ENCODE data around the gene SLC13A3.

SLC13A3 gene

DNA sequence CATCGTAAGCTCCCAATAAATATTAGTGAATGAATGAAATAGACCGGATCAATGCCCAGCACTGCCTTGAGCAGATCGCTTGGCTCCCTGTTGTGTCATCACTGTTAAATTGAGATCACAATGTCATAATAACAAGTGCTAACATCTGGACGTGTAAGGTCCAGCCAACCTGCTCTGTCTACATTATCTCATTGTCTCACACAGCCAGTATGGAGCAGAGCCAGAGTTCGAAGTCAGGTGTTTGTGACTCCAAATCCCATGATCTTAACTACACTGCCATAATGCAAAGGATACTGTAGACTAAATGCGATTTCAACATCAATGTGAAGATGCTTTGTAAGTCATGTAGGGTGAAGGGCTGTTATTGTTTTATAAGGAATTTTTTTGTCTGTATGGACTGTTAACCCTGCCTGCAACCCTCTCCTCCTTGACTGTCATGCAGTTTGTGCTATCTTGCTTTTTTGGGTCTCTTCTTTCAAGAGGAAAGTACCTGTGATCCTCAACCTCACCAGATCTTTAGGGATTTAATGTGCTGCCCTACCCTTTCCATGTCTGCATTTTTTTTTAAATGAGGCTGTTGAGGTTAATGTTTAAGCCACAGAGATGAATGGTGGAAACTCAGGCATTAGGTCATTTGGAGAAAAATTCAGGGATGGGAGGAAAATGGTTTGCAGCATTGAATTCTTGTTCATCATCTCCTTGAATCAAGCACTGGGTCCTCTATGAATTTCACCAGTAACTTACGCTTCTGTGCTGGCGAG, 51.9 kb downstream of the SLC13A3 start:
- Histone ChIP-seq H3K4me3 (ENCODE audit: low read depth in 1 of 2, low read length in 2 of 2) (no peak overlapping the region), H3K4me1 (ENCODE audit: control insufficient read depth in 1 of 2, insufficient read depth in 2 of 2, low read length in 2 of 2) (no peaks in the 10 kb centered on the region), H3K9me3 (ENCODE audit: control insufficient read depth in 1 of 2, low read length in 2 of 2) (no peaks in the 10 kb centered on the region), H3K36me3 (ENCODE audit: control insufficient read depth in 1 of 2, insufficient read depth in 2 of 2, low read length in 2 of 2) (no peaks in the 10 kb centered on the region), H3K27ac (ENCODE audit: low read length) (no peak overlapping the region), H3K27me3 (ENCODE audit: low read depth, low read length) (no peaks in the 10 kb centered on the region)

DNA sequence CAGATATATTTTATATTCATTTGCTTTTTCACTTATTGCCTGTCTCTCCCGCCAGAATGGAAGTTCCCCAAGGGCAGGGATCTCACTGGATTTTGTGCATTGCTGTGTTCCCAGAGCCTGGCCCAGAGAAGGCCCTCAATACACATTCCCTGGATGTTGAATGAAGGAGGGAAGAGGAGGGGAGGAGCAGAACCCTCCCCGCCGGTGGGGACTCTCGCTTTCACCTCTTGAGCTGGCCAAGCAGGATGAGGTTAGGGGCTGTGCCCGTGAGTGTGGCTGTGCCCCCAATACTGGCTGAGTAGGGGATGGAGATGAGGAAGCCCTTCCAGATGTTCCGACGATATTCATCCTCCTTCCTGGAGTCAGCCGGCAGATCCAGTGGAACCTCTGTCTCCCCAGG, 55.3 kb downstream of the SLC13A3 start:
- Histone ChIP-seq H3K4me1 (ENCODE audit: control insufficient read depth in 1 of 2, insufficient read depth in 2 of 2, low read length in 2 of 2) (no peaks in the 10 kb centered on the region), H3K27me3 (ENCODE audit: low read depth, low read length) (no peaks in the 10 kb centered on the region), H3K27ac (ENCODE audit: low read length) (no peak overlapping the region), H3K4me3 (ENCODE audit: low read depth in 1 of 2, low read length in 2 of 2) (no peak overlapping the region), H3K36me3 (ENCODE audit: control insufficient read depth in 1 of 2, insufficient read depth in 2 of 2, low read length in 2 of 2) (peaks cover 0 to 5% of the 10 kb centered on the region in 2 donors), H3K9me3 (ENCODE audit: control insufficient read depth in 1 of 2, low read length in 2 of 2) (peaks cover 0 to 2% of the 10 kb centered on the region in 2 donors)

DNA sequence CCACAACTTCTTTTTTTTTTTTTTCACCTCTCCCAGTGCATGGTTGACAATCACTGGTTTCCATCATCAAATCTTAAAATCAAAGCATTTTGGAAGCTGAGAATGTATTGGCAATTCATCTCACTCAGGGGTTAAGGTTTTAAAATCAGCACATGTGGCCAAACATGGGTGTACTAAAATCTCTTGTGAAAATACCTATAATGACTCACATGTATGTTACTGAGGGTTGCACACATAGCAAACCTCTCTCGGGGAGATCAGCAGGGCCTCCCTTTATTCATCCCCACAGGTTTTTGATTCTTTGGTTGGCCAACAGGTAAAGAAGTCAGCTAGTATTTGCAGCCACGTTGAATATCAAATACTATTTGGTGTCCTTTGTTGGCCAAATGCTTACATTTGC, 56.5 kb downstream of the SLC13A3 start:
- H3K36me3 ChIP-seq (ENCODE audit: control insufficient read depth in 1 of 2, insufficient read depth in 2 of 2, low read length in 2 of 2): peaks cover 0 to 5% of the 10 kb centered on the region in 2 donors
- H3K27me3 ChIP-seq (ENCODE audit: low read depth, low read length): no peaks in the 10 kb centered on the region
- no peak overlapping the region for H3K4me3 ChIP-seq (ENCODE audit: low read depth in 1 of 2, low read length in 2 of 2)
- H3K9me3 ChIP-seq (ENCODE audit: control insufficient read depth in 1 of 2, low read length in 2 of 2): peaks cover 0 to 2% of the 10 kb centered on the region in 2 donors
- no peak overlapping the region for H3K27ac ChIP-seq (ENCODE audit: low read length)
- H3K4me1 ChIP-seq (ENCODE audit: control insufficient read depth in 1 of 2, insufficient read depth in 2 of 2, low read length in 2 of 2): no peaks in the 10 kb centered on the region

DNA sequence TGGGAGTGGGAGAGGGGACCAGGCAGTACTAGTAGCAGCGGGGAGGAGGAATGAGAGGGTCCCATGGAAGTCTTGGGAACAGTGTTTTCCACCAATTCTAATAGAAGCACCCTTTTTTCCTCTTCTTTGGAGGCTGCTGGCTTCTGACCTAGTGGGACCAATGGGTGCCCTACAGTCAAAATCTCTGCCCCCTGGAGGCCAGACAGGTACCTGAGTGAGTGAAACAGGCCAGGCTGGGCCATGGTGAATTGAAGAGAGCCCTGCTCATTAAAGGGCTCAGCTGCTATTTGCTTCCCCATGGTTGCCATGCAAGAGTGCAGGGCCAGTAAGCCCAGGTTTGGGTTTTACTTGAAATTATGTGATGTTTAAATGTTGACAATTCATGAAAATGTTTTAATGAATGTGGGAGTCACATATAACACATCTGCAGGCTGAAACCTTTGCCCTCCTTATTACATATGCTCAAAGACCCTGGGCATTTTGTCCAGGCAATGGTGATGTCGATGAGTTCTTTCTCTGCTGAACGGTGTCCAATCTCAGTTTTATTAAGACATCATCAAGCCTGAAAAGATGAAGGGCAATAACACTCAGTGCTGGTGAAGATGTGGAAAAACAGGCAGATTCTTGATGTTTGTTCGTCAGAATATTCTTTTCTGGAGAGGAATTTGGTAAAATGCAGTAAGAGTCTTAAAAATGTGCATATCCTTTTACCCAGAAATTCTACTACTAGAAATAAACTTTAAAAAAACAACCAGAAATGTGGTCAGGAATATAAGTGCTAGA, 58.5 kb downstream of the SLC13A3 start:
- peaks cover 0 to 2% of the 10 kb centered on the region in 2 donors for H3K9me3 ChIP-seq (ENCODE audit: control insufficient read depth in 1 of 2, low read length in 2 of 2)
- H3K4me1 ChIP-seq (ENCODE audit: control insufficient read depth in 1 of 2, insufficient read depth in 2 of 2, low read length in 2 of 2): no peaks in the 10 kb centered on the region
- H3K27ac ChIP-seq (ENCODE audit: low read length): no peak overlapping the region
- H3K36me3 ChIP-seq (ENCODE audit: control insufficient read depth in 1 of 2, insufficient read depth in 2 of 2, low read length in 2 of 2): peaks cover 0 to 5% of the 10 kb centered on the region in 2 donors
- H3K27me3 ChIP-seq (ENCODE audit: low read depth, low read length): no peaks in the 10 kb centered on the region
- no peak overlapping the region for H3K4me3 ChIP-seq (ENCODE audit: low read depth in 1 of 2, low read length in 2 of 2)

DNA sequence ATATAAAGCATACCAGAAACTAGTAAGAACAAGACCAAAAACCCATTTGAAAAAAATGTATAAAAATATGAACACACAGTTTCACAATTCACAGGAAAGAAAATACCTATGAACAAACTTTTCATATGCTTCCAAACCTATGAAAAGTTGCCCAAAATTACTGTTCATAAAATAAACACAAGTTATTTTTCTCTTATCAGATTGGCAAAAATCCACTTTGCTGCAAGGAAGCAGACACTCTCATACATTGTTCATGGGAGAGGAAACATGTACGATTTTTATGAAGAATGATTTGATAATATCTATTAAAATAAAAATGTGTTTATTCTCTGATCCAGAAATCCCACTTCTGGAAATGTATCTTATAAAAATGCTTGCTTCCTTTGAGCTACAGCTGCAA, 60.8 kb downstream of the SLC13A3 start:
- no peaks in the 10 kb centered on the region for H3K4me1 ChIP-seq (ENCODE audit: control insufficient read depth in 1 of 2, insufficient read depth in 2 of 2, low read length in 2 of 2)
- no peaks in the 10 kb centered on the region for H3K27me3 ChIP-seq (ENCODE audit: low read depth, low read length)
- no peak overlapping the region for H3K27ac ChIP-seq (ENCODE audit: low read length)
- H3K9me3 ChIP-seq (ENCODE audit: control insufficient read depth in 1 of 2, low read length in 2 of 2): peaks cover 0 to 2% of the 10 kb centered on the region in 2 donors
- H3K4me3 ChIP-seq (ENCODE audit: low read depth in 1 of 2, low read length in 2 of 2): no peak overlapping the region
- H3K36me3 ChIP-seq (ENCODE audit: control insufficient read depth in 1 of 2, insufficient read depth in 2 of 2, low read length in 2 of 2): peaks cover 0 to 5% of the 10 kb centered on the region in 2 donors

DNA sequence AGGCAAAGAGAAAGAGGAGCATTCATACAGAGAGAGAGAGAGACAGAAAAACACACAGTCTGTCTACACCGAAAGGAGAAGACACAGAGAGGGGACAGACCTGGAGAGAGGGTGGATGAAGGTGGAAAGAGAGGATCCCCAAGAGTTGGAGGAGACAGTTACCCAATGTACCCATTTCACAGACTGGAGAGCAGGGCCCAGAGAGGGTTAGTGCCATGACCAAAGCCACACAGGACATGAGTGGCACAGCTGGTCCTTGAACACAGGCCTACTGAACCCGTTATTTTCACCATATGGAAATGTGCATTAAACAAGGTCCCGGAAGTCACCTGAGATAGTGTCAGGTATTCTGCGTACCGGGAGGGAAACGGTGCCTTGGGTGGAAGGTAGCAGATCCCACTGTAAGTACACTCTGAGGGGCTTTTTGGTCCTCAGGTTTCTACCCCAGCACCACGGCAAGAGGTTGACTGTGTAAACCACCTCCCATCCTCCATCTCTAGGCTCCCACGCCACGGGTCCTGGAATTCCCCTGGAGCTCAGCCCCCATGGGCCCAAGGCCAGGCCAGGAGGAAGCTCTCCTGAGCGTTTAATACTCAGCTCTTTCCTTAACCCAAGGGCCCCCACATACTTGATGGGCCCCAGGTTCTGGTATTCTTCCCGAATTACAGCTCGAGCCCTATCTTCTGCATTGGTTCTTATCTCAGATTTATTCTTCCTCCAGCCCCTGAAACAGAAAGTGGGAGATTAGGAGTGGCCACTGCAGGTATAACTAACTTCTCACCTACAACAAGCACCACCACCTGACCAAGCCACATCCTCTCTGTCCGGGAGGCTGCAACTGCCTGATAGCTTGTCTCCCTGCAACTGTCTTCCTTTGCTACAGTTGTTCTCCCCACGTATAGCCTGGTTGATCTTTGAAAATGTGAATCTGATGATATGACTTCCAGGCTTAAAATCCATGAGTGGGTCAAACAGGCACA, 62.4 kb downstream of the SLC13A3 start:
- Histone ChIP-seq H3K4me3 (ENCODE audit: low read depth in 1 of 2, low read length in 2 of 2) (no peak overlapping the region), H3K36me3 (ENCODE audit: control insufficient read depth in 1 of 2, insufficient read depth in 2 of 2, low read length in 2 of 2) (peaks cover 0 to 5% of the 10 kb centered on the region in 2 donors), H3K27ac (ENCODE audit: low read length) (no peak overlapping the region), H3K4me1 (ENCODE audit: control insufficient read depth in 1 of 2, insufficient read depth in 2 of 2, low read length in 2 of 2) (no peaks in the 10 kb centered on the region), H3K27me3 (ENCODE audit: low read depth, low read length) (no peaks in the 10 kb centered on the region), H3K9me3 (ENCODE audit: control insufficient read depth in 1 of 2, low read length in 2 of 2) (peaks cover 0 to 2% of the 10 kb centered on the region in 2 donors)

DNA sequence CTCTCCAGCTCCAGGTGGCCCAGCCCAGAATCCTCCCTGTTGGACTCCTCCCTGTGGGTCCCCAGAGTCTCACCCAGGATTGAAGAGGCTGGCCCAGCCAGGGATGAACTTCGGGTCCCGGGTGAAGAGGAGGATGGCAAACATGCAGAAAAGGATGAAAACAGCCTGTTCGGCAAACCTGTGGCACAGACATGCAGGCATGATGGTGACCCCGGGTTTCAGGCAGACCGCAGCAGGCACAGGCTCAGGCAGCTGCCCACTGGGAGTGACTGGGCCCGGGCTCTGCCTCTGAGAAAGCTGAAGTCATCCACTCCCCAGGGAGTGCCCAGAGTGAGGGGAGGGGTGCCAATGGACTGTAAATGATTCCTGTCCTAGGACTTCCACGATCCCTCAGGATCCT, 63.3 kb downstream of the SLC13A3 start:
- no peak overlapping the region for H3K27ac ChIP-seq (ENCODE audit: low read length)

DNA sequence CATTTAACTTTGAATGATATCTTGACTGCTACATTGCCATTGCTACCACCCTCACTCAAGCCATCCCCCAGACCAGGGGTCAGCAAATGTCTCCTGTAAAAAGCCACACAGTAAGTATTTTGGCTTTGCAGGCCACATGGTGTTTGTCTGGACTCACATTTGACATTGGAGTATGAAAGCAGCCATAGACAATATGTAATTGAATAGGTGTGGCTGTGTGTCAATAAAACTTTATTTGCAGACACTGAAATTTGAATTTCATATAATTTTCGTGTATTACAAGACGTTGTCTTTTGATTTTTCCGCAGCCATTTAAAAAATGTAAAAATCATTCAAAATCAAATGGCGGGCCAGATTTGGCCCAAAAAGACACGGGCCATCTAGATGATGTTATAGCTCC, 64.5 kb downstream of the SLC13A3 start:
- Histone ChIP-seq H3K27me3 (ENCODE audit: low read depth, low read length) (no peaks in the 10 kb centered on the region), H3K36me3 (ENCODE audit: control insufficient read depth in 1 of 2, insufficient read depth in 2 of 2, low read length in 2 of 2) (no peaks in the 10 kb centered on the region), H3K27ac (ENCODE audit: low read length) (no peak overlapping the region), H3K9me3 (ENCODE audit: control insufficient read depth in 1 of 2, low read length in 2 of 2) (no peaks in the 10 kb centered on the region), H3K4me1 (ENCODE audit: control insufficient read depth in 1 of 2, insufficient read depth in 2 of 2, low read length in 2 of 2) (no peaks in the 10 kb centered on the region), H3K4me3 (ENCODE audit: low read depth in 1 of 2, low read length in 2 of 2) (no peak overlapping the region)

More for the DNA sequence above, 63.3 kb downstream of the SLC13A3 start:
- Histone ChIP-seq H3K36me3 (ENCODE audit: control insufficient read depth in 1 of 2, insufficient read depth in 2 of 2, low read length in 2 of 2) (peaks cover 0 to 5% of the 10 kb centered on the region in 2 donors), H3K4me1 (ENCODE audit: control insufficient read depth in 1 of 2, insufficient read depth in 2 of 2, low read length in 2 of 2) (no peaks in the 10 kb centered on the region), H3K27me3 (ENCODE audit: low read depth, low read length) (no peaks in the 10 kb centered on the region), H3K4me3 (ENCODE audit: low read depth in 1 of 2, low read length in 2 of 2) (no peak overlapping the region), H3K9me3 (ENCODE audit: control insufficient read depth in 1 of 2, low read length in 2 of 2) (peaks cover 0 to 2% of the 10 kb centered on the region in 2 donors)

DNA sequence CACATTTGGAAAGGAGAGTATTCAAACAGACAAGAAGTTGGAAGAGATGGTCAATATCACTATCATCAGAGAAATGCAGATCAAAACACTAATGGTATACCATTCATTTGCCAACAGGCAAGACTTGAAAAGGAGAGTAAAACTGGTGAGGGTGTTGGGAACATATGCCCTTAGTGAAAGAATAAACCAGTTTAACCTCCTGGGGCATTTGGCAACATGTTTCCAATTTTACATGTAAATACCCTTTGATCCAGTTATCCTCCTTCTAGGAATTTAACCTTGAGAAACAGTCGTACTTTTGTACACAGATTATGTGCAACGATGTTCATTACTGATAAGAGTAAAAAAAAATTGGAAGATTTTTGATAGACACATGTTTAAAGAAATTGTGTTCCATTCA, 66.8 kb downstream of the SLC13A3 start:
- H3K4me3 ChIP-seq (ENCODE audit: low read depth in 1 of 2, low read length in 2 of 2): no peak overlapping the region
- H3K9me3 ChIP-seq (ENCODE audit: control insufficient read depth in 1 of 2, low read length in 2 of 2): no peaks in the 10 kb centered on the region
- no peaks in the 10 kb centered on the region for H3K36me3 ChIP-seq (ENCODE audit: control insufficient read depth in 1 of 2, insufficient read depth in 2 of 2, low read length in 2 of 2)
- H3K27ac ChIP-seq (ENCODE audit: low read length): no peak overlapping the region
- no peaks in the 10 kb centered on the region for H3K27me3 ChIP-seq (ENCODE audit: low read depth, low read length)
- no peaks in the 10 kb centered on the region for H3K4me1 ChIP-seq (ENCODE audit: control insufficient read depth in 1 of 2, insufficient read depth in 2 of 2, low read length in 2 of 2)

DNA sequence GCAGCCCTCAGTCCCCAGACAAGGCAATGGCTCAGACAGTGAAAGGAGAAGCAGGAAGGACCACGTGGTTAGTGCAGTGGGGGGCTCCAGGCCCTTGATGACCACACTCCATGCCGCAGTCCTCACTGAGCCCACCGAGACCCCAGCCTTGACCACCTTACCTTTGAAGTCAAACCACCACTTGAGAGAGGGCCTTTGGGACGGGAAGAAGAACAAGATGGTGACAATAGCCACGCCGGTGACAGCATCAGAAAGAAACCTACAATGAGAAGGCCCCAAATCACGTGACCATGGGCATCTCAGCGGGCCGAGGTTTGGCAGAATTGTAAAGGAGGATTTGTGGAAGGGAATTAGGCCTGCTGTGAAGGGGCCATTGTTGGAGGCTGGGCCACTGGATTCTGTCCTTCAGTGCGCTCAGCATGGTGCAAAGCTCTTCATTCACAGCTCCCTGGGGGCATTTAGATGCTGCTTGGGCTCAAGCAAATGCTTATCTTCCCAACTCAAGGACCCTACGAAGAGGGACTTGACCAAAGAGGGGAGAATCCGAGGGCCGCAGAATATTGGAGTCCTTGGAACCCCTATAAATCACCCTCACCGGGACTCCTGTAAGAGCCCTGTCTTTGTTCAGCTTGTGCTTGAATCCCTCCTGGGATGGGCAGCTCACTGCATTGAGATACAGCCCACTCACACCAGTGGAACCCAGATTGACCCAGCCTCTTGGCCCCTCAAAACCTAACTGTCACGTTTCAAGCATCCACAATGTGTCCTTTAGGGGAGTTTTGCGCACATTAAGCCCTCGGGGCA, 67.6 kb downstream of the SLC13A3 start:
- Histone ChIP-seq H3K36me3 (ENCODE audit: control insufficient read depth in 1 of 2, insufficient read depth in 2 of 2, low read length in 2 of 2) (no peaks in the 10 kb centered on the region), H3K4me1 (ENCODE audit: control insufficient read depth in 1 of 2, insufficient read depth in 2 of 2, low read length in 2 of 2) (no peaks in the 10 kb centered on the region), H3K9me3 (ENCODE audit: control insufficient read depth in 1 of 2, low read length in 2 of 2) (no peaks in the 10 kb centered on the region), H3K27ac (ENCODE audit: low read length) (no peak overlapping the region), H3K4me3 (ENCODE audit: low read depth in 1 of 2, low read length in 2 of 2) (no peak overlapping the region), H3K27me3 (ENCODE audit: low read depth, low read length) (no peaks in the 10 kb centered on the region)

Measured in muscle layer of duodenum (tissue), 2 donors.